Astrocyte of the cerebellum (primary cell): ENCODE measurements around the gene PCNA.

Experiments
- DNase-seq: peaks from one replicate; pipeline ENCODE4 v3.0.0-alpha.2; 2011; ENCODE audit warnings: low read depth
- H3K4me3 ChIP-seq: 2 replicates; pipeline ENCODE4 v1.5.1; 2011; ENCODE audit warnings: mild to moderate bottlenecking, low read depth, low read length, moderate library complexity
- in situ Hi-C: cut with HindIII; loops from 2 replicates; pipeline ENCODE4 v1.10.0; 2017; ENCODE audit warnings: low sequenced_read_pairs
- TF ChIP-seq, protein P1 (sequence below): IDR thresholded peaks from 2 replicates; pipeline ENCODE4 v1.5.1; 2012; ENCODE audit warnings: low read length, low read depth, moderate library complexity, mild to moderate bottlenecking; ENCODE audit errors: missing control alignments

Gene PCNA

DNA sequence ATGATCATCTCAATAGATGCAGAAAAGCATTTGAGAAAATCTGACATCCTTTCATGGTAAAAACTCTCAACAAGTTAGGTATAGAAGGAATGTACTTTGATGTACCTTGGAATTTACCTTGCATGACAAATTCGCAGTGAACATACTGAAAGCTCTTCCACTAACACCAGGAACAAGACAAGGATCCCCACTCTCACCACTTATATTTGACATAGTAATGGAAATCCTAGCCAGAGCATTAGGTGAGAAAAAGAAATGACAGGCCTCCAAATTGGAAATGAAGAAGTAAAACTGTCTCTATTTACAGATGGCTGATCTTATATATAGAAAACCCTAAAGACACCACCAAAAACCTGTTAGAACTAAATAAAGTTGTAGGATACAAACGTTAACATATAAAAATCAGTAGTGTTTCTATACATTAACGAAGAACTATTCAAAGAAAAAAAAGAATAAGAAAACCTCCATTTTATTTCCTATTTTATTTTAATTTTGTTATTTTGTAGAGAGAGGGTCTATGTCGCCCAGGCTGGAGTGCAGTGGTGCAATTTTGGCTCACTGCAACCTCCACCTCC lies 26.9 kb downstream of the PCNA start:
- no peak for DNase-seq
- in situ Hi-C loops = no loop called here
- TF ChIP-seq, protein P1, sequence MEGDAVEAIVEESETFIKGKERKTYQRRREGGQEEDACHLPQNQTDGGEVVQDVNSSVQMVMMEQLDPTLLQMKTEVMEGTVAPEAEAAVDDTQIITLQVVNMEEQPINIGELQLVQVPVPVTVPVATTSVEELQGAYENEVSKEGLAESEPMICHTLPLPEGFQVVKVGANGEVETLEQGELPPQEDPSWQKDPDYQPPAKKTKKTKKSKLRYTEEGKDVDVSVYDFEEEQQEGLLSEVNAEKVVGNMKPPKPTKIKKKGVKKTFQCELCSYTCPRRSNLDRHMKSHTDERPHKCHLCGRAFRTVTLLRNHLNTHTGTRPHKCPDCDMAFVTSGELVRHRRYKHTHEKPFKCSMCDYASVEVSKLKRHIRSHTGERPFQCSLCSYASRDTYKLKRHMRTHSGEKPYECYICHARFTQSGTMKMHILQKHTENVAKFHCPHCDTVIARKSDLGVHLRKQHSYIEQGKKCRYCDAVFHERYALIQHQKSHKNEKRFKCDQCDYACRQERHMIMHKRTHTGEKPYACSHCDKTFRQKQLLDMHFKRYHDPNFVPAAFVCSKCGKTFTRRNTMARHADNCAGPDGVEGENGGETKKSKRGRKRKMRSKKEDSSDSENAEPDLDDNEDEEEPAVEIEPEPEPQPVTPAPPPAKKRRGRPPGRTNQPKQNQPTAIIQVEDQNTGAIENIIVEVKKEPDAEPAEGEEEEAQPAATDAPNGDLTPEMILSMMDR = no peak

DNA sequence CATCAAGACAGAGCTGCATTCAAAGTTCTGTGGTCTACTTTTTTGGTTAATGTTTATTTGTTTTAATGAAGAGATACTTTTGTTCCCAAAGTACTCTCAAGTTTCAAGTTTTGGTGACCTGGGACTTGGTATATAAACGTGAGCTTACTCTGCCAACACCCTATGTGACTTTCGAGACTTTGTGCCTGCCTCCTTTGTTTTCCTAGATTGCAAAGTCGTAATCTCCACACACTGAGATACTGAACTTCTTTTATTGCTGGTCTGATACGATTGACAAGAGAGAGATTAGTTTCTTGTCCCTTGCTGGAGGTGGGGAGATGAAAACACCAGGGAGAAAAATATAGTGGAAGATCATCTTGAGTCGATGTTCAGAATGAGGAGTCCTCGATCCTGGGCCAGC lies 27.9 kb downstream of the PCNA start:
- no peak overlapping the region for H3K4me3 ChIP-seq
- DNase-seq = no peak
- TF ChIP-seq, protein P1 = no peak
- in situ Hi-C loops = no loop called here

More for the DNA sequence above, 26.9 kb downstream of the PCNA start:
- no peak overlapping the region for H3K4me3 ChIP-seq

DNA sequence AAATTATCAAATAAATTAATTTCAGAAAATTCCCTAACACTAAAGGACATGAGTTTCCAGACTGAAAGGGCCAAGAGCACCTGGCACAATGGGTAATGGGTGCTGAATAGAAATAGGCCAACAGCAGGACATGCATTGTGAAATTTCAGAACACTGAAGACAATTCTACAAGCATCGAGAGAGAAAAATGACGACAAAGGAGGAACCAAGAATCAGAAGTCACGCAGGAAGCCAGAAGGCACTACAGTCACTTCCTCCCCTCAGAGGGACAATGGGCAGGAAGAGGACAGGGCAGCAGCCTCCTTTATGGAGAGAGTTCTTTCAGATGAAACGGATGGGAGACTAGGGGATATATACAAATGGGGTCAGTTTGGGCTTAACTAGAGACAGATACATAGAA lies 29.6 kb downstream of the PCNA start:
- no peak overlapping the region for H3K4me3 ChIP-seq
- TF ChIP-seq, protein P1 = no peak
- in situ Hi-C loops = no loop called here
- no peak for DNase-seq

DNA sequence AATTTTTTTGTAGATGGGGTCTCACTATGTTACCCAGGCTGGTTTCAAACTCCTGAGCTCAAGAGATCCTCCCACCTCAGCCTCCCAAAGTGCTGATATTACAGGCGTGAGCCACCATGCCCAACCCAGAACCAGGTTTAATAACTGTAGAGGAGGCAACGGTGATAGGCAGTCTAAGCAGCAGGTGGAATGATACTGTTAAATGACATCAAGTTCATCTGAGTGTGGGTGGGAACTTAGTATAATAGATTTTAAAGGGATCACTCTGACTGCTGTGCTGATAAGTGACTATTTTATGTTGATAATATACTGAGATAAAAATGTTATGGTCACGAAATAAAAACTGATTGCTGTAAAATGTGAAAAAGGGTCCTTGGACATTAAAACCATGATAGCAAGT lies 31.1 kb downstream of the PCNA start:
- TF ChIP-seq, protein P1 = no peak
- no peak for DNase-seq
- H3K4me3 ChIP-seq = no peak overlapping the region
- in situ Hi-C loops = no loop called here

DNA sequence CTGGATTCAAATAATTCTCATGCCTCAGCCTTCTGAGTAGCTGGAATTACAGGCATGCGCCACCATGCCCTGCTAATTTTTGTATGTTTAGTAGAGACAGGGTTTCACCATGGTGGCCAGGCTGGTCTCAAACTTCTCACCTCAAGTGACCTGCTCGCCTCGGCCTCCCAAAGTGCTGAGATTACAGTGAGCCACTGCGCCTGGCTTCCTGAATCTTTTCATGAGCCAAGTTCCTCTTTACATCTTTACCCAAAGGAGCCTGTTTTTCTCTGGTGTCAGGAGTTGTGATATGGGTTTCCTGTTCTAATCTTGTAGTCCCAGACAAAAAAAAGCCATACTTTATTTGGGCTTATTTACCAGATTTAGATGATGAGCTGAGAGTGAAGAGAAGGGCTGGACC lies 34.4 kb downstream of the PCNA start:
- in situ Hi-C loops = no loop called here
- DNase-seq = no peak
- TF ChIP-seq, protein P1 = no peak
- H3K4me3 ChIP-seq = no peak overlapping the region

DNA sequence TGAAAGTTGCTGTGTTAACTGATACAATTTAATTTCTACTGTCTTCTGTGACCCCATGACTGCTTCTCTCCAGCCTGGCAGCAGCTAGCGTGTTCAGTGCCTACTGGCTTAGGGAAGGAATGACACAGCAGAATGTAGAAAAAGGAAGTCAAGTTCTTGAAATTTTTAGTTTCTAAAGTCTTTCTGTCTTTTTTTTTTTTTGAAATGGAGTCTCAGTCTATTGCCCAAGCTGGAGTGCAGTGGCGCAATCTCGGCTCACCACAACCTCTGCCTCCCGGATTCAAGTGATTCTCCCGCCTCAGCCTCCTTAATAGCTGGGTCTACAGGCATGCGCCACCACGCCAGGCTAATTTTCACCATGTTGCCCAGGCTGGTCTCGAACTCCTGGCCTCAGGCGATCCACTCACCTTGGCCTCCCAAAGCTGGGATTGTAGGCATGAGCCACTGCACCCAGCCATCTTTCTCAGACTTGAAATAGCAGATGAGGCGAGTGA lies 39.3 kb downstream of the PCNA start:
- DNase-seq = no peak
- in situ Hi-C loops = no loop called here
- TF ChIP-seq, protein P1 = no peak
- no peak overlapping the region for H3K4me3 ChIP-seq
